ENCODE data around the gene NUDT1. TPM values are rescaled to one million over a fixed set of nuclear protein-coding genes. Genes with fewer than 3 reads are reported as not detected.

NUDT1 gene
- total RNA-seq, 4 donors from 2014 or later = 4.3 to 15.9 (median 10.6) TPM

- peaks cover 0 to 99% of the 10 kb centered on the region in 2 donors for H3K36me3 ChIP-seq
- H3K4me3 ChIP-seq = no peak overlapping the region
- no peak for ATAC-seq
- no peaks in the 10 kb centered on the region for H3K27me3 ChIP-seq
- 87 to 100% methylated on average over 1 to 7 of the region's 13 CpGs for WGBS, 2 donors (ENCODE audit: low coverage in 1 of 2)
- H3K4me1 ChIP-seq = peaks cover 0 to 6% (median 0%) of the 10 kb centered on the region in 3 donors
- no peak overlapping the region for H3K27ac ChIP-seq
- TF ChIP-seq, protein P1, sequence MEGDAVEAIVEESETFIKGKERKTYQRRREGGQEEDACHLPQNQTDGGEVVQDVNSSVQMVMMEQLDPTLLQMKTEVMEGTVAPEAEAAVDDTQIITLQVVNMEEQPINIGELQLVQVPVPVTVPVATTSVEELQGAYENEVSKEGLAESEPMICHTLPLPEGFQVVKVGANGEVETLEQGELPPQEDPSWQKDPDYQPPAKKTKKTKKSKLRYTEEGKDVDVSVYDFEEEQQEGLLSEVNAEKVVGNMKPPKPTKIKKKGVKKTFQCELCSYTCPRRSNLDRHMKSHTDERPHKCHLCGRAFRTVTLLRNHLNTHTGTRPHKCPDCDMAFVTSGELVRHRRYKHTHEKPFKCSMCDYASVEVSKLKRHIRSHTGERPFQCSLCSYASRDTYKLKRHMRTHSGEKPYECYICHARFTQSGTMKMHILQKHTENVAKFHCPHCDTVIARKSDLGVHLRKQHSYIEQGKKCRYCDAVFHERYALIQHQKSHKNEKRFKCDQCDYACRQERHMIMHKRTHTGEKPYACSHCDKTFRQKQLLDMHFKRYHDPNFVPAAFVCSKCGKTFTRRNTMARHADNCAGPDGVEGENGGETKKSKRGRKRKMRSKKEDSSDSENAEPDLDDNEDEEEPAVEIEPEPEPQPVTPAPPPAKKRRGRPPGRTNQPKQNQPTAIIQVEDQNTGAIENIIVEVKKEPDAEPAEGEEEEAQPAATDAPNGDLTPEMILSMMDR (IDR thresholded peaks at IDR 0.05) = no peak
- TF ChIP-seq POLR2A (IDR thresholded peaks at IDR 0.05) = no peak
- no peak for TF ChIP-seq POLR2AphosphoS5 (IDR thresholded peaks at IDR 0.05)
- TF ChIP-seq EP300 (IDR thresholded peaks at IDR 0.05) = no peak
- H3K9me3 ChIP-seq = no peaks in the 10 kb centered on the region
Observed at GRCh38 chr7:2224491-2224928, 17.5 kb upstream of the NUDT1 start.

GRCh38 chr7:2224934-2225333, 17.1 kb upstream of the NUDT1 start:
- peaks cover 0 to 99% of the 10 kb centered on the region in 2 donors for H3K36me3 ChIP-seq

GRCh38 chr7:2225336-2225735, 16.7 kb upstream of the NUDT1 start:
- H3K4me3 ChIP-seq = no peak overlapping the region
- TF ChIP-seq POLR2AphosphoS5 (IDR thresholded peaks at IDR 0.05) (no peak), EP300 (IDR thresholded peaks at IDR 0.05) (no peak), POLR2A (IDR thresholded peaks at IDR 0.05) (no peak)
- TF ChIP-seq, protein P1 (IDR thresholded peaks at IDR 0.05) = no peak
- peaks cover 0 to 98% of the 10 kb centered on the region in 2 donors for H3K36me3 ChIP-seq
- H3K27ac ChIP-seq = no peak overlapping the region
- no peaks in the 10 kb centered on the region for H3K27me3 ChIP-seq
- H3K4me1 ChIP-seq = peaks cover 0 to 14% (median 2%) of the 10 kb centered on the region in 3 donors
- no peak for ATAC-seq
- 90 to 91% methylated on average over 4 of the region's 14 CpGs for WGBS, 2 donors (ENCODE audit: low coverage in 1 of 2)
- H3K9me3 ChIP-seq = no peaks in the 10 kb centered on the region

More at GRCh38 chr7:2224934-2225333, 17.1 kb upstream of the NUDT1 start:
- Histone ChIP-seq H3K27ac (no peak overlapping the region), H3K9me3 (no peaks in the 10 kb centered on the region), H3K27me3 (no peaks in the 10 kb centered on the region), H3K4me1 (peaks cover 0 to 10% (median 0%) of the 10 kb centered on the region in 3 donors), H3K4me3 (no peak overlapping the region)
- no peak for ATAC-seq
- 20 to 100% methylated on average over 1 to 4 of the region's 4 CpGs for WGBS, 2 donors (ENCODE audit: low coverage in 1 of 2)
- TF ChIP-seq POLR2A (IDR thresholded peaks at IDR 0.05) (no peak), EP300 (IDR thresholded peaks at IDR 0.05) (no peak), POLR2AphosphoS5 (IDR thresholded peaks at IDR 0.05) (no peak)
- TF ChIP-seq, protein P1 (IDR thresholded peaks at IDR 0.05) = no peak

DNA sequence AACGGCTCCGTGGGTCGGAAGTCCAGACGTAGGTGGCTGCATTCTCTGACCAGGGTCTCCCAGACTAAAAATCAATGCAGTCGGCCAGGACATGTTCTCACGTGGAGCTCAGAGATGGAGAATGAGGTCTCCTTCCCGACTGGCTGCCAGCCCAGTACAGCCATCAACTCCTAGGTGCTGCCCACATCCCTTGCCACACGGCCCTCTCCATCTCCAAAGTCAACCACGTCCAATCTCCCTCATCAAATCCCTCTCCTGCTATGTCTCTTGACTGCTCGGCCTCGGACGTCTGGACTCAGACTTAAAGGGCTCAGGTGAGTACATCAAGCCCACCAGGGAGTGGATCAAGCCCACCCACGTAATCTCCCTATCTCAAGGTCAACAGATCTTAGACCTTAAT, 16.2 kb upstream of the NUDT1 start:
- TF ChIP-seq EP300 (IDR thresholded peaks at IDR 0.05) (no peak), POLR2A (IDR thresholded peaks at IDR 0.05) (no peak)
- TF ChIP-seq, protein P1 (IDR thresholded peaks at IDR 0.05) = no peak
- 95 to 100% methylated on average over 1 to 10 of the region's 13 CpGs for WGBS, 2 donors (ENCODE audit: low coverage in 1 of 2)
- ATAC-seq = no peak

GRCh38 chr7:2227699-2228098, 14.3 kb upstream of the NUDT1 start:
- 100% methylated on average over 3 of the region's 15 CpGs; no CpG with 5 or more reads in 1 of the 2 donors for WGBS, 2 donors (ENCODE audit: low coverage in 1 of 2)
- no peaks in the 10 kb centered on the region for H3K27me3 ChIP-seq
- peaks cover 0 to 74% of the 10 kb centered on the region in 2 donors for H3K36me3 ChIP-seq
- no peak overlapping the region for H3K27ac ChIP-seq
- peaks cover 0 to 35% (median 15%) of the 10 kb centered on the region in 3 donors for H3K4me1 ChIP-seq
- no peak overlapping the region for H3K4me3 ChIP-seq
- H3K9me3 ChIP-seq = no peaks in the 10 kb centered on the region
- ATAC-seq = no peak
- TF ChIP-seq EP300 (IDR thresholded peaks at IDR 0.05) (no peak), POLR2AphosphoS5 (IDR thresholded peaks at IDR 0.05) (no peak), POLR2A (IDR thresholded peaks at IDR 0.05) (no peak)
- TF ChIP-seq, protein P1 (IDR thresholded peaks at IDR 0.05) = no peak

More for the DNA sequence above, 16.2 kb upstream of the NUDT1 start:
- H3K4me3 ChIP-seq = no peak overlapping the region
- peaks cover 0 to 19% (median 5%) of the 10 kb centered on the region in 3 donors for H3K4me1 ChIP-seq
- H3K27me3 ChIP-seq = no peaks in the 10 kb centered on the region
- H3K27ac ChIP-seq = no peak overlapping the region
- H3K36me3 ChIP-seq = peaks cover 0 to 93% of the 10 kb centered on the region in 2 donors
- no peaks in the 10 kb centered on the region for H3K9me3 ChIP-seq

Data from gastroesophageal sphincter (tissue), 4 donors.